ENCODE data around the gene NCOR1. TPM values are rescaled to one million over a fixed set of nuclear protein-coding genes. Genes with fewer than 3 reads are reported as not detected.

NCOR1 gene
- total and polyA plus RNA-seq, 9 of the 15 experiments (the other 6 are each of a cell fraction or from before 2014, with no cell fraction given) = 20.2 to 66.5 (median 50.9) TPM

DNA sequence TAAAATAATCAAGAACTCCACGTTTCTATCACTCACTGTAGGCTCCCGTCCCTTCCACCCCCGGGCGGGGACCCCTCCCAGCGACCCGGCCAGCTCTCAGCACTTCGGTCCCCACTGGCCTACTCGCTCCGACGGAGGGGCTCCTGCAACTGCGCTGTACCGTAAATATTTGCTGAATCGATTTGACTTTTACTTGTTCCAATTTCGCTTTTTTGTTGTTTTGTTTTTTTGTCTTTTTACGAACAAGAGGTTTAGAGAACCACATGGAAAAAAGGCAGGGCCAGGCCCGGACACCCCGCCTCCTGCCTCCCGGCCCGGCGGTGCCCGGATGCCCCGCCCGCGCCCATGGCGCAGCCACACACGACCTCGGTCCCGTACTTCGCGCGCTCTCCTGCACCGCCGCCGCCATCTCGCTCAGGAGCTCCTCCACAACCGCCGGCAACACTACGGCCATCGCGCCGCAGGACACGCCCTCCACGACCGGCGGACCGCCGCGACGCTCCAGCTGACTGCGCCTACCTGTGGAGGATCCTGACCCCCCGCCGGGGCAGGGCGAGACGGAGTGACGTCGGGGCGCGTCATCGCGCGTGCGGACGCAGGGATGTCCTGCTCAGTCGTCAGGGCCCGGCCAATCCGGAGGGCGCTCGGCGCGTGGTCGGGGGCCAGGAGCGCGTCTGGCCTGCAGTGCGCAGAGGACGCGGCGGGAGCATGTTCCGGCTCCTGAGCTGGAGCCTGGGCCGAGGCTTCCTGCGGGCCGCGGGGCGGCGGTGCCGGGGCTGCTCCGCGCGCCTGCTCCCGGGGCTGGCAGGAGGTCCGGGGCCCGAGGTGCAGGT lies 216.0 kb downstream of the NCOR1 start, which contains the start of the genes TTC19 and ZSWIM7 (continued):
- TF ChIP-seq, protein P1, sequence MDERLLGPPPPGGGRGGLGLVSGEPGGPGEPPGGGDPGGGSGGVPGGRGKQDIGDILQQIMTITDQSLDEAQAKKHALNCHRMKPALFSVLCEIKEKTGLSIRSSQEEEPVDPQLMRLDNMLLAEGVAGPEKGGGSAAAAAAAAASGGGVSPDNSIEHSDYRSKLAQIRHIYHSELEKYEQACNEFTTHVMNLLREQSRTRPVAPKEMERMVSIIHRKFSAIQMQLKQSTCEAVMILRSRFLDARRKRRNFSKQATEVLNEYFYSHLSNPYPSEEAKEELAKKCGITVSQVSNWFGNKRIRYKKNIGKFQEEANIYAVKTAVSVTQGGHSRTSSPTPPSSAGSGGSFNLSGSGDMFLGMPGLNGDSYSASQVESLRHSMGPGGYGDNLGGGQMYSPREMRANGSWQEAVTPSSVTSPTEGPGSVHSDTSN (CRISPR knock-in tag; IDR thresholded peaks at IDR 0.05; ENCODE audit: low read depth) = no peak
- TF ChIP-seq, protein P1 (tag; conservative IDR thresholded peaks at IDR 0.05; ENCODE audit: low read depth) = no peak
- TF ChIP-seq ZNF583 (CRISPR knock-in tag; IDR thresholded peaks at IDR 0.05) (no peak), HNRNPL (IDR thresholded peaks at IDR 0.05; ENCODE audit: low read depth, low read length) (no peak; the same call in 1 of the 2 replicates), ZNF695 (CRISPR knock-in tag; IDR thresholded peaks at IDR 0.05) (no peak), PHF20 (IDR thresholded peaks at IDR 0.05; ENCODE audit: partially characterized antibody) (peak; percentile 75), TAL1 (IDR thresholded peaks at IDR 0.05) (no peak), SAFB2 (IDR thresholded peaks at IDR 0.05; ENCODE audit: borderline replicate concordance, low read depth, low read length, severe bottlenecking) (no peak), ZNF408 (CRISPR knock-in tag; IDR thresholded peaks at IDR 0.05; ENCODE audit: low read depth) (no peak), MEIS2 (IDR thresholded peaks at IDR 0.05; ENCODE audit: partially characterized antibody) (peak; percentile 36), E2F5 (CRISPR knock-in tag; IDR thresholded peaks at IDR 0.05) (no peak)
- TF ChIP-seq, protein P2, sequence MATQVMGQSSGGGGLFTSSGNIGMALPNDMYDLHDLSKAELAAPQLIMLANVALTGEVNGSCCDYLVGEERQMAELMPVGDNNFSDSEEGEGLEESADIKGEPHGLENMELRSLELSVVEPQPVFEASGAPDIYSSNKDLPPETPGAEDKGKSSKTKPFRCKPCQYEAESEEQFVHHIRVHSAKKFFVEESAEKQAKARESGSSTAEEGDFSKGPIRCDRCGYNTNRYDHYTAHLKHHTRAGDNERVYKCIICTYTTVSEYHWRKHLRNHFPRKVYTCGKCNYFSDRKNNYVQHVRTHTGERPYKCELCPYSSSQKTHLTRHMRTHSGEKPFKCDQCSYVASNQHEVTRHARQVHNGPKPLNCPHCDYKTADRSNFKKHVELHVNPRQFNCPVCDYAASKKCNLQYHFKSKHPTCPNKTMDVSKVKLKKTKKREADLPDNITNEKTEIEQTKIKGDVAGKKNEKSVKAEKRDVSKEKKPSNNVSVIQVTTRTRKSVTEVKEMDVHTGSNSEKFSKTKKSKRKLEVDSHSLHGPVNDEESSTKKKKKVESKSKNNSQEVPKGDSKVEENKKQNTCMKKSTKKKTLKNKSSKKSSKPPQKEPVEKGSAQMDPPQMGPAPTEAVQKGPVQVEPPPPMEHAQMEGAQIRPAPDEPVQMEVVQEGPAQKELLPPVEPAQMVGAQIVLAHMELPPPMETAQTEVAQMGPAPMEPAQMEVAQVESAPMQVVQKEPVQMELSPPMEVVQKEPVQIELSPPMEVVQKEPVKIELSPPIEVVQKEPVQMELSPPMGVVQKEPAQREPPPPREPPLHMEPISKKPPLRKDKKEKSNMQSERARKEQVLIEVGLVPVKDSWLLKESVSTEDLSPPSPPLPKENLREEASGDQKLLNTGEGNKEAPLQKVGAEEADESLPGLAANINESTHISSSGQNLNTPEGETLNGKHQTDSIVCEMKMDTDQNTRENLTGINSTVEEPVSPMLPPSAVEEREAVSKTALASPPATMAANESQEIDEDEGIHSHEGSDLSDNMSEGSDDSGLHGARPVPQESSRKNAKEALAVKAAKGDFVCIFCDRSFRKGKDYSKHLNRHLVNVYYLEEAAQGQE (IDR thresholded peaks at IDR 0.05; ENCODE audit: borderline replicate concordance) = peak; percentile 3; the same call in 1 of the 2 replicates
- TF ChIP-seq, protein P2 (CRISPR knock-in tag; IDR thresholded peaks at IDR 0.05; ENCODE audit: low read depth) = no peak
- TF ChIP-seq, protein P3, sequence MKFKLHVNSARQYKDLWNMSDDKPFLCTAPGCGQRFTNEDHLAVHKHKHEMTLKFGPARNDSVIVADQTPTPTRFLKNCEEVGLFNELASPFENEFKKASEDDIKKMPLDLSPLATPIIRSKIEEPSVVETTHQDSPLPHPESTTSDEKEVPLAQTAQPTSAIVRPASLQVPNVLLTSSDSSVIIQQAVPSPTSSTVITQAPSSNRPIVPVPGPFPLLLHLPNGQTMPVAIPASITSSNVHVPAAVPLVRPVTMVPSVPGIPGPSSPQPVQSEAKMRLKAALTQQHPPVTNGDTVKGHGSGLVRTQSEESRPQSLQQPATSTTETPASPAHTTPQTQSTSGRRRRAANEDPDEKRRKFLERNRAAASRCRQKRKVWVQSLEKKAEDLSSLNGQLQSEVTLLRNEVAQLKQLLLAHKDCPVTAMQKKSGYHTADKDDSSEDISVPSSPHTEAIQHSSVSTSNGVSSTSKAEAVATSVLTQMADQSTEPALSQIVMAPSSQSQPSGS (CRISPR knock-in tag; IDR thresholded peaks at IDR 0.05) = no peak
